Measurements from ENCODE around the gene SNX5.

Gene SNX5

GRCh38 chr20:17959257-17959627, 9.4 kb downstream of the SNX5 start:
- TF ChIP-seq EZH2 (IDR thresholded peaks at IDR 0.05): no peak
- TF ChIP-seq POLR2AphosphoS5 (IDR thresholded peaks at IDR 0.05; ENCODE audit: borderline replicate concordance, low read depth, low read length): no peak
- TF ChIP-seq FOXP2 (optimal IDR thresholded peaks at IDR 0.05; ENCODE audit: control extremely low read depth, extremely low read length, insufficient read depth): no peak
- Histone ChIP-seq H3K36me3 (ENCODE audit: insufficient read depth, low read length) (peaks cover 78% of the 10 kb centered on the region), H3K9me3 (ENCODE audit: low read depth, low read length) (no peaks in the 10 kb centered on the region), H3K9ac (ENCODE audit: insufficient read length) (no peak overlapping the region), H3K27ac (peak overlapping the region; percentile 85), H3K4me3 (peak overlapping the region; percentile 47)
- DNase-seq (ENCODE audit: low read depth, low spot score): no peak

GRCh38 chr20:17958373-17959256, 10.0 kb downstream of the SNX5 start:
- DNase-seq (ENCODE audit: low read depth, low spot score): no peak
- Histone ChIP-seq H3K9me3 (ENCODE audit: low read depth, low read length) (no peaks in the 10 kb centered on the region), H3K27ac (peak overlapping the region; percentile 85), H3K9ac (ENCODE audit: insufficient read length) (peak overlapping the region; percentile 7), H3K4me3 (peak overlapping the region; percentile 47), H3K36me3 (ENCODE audit: insufficient read depth, low read length) (peaks cover 78% of the 10 kb centered on the region)
- TF ChIP-seq EZH2 (IDR thresholded peaks at IDR 0.05) (no peak), FOXP2 (optimal IDR thresholded peaks at IDR 0.05; ENCODE audit: control extremely low read depth, extremely low read length, insufficient read depth) (no peak), POLR2AphosphoS5 (IDR thresholded peaks at IDR 0.05; ENCODE audit: borderline replicate concordance, low read depth, low read length) (no peak)

GRCh38 chr20:17957505-17958363, 10.9 kb downstream of the SNX5 start:
- peak overlapping the region; percentile 85 for H3K27ac ChIP-seq
- DNase-seq (ENCODE audit: low read depth, low spot score): no peak
- H3K4me3 ChIP-seq: no peak overlapping the region
- no peaks in the 10 kb centered on the region for H3K9me3 ChIP-seq (ENCODE audit: low read depth, low read length)
- peak overlapping the region; percentile 7 for H3K9ac ChIP-seq (ENCODE audit: insufficient read length)
- H3K36me3 ChIP-seq (ENCODE audit: insufficient read depth, low read length): peaks cover 78% of the 10 kb centered on the region
- no peak for TF ChIP-seq FOXP2 (optimal IDR thresholded peaks at IDR 0.05; ENCODE audit: control extremely low read depth, extremely low read length, insufficient read depth)
- TF ChIP-seq EZH2 (IDR thresholded peaks at IDR 0.05): no peak
- no peak for TF ChIP-seq POLR2AphosphoS5 (IDR thresholded peaks at IDR 0.05; ENCODE audit: borderline replicate concordance, low read depth, low read length)

- Histone ChIP-seq H3K27ac (0 out of 2 replicates have a peak overlapping the region, but pooled peaks have one; percentile 32), H3K4me3 (no peak overlapping the region), H3K9ac (ENCODE audit: insufficient read length) (no peak overlapping the region), H3K9me3 (ENCODE audit: low read depth, low read length) (no peaks in the 10 kb centered on the region), H3K36me3 (ENCODE audit: insufficient read depth, low read length) (peaks cover 83% of the 10 kb centered on the region)
- no peak for TF ChIP-seq EZH2 (IDR thresholded peaks at IDR 0.05)
- no peak for TF ChIP-seq POLR2AphosphoS5 (IDR thresholded peaks at IDR 0.05; ENCODE audit: borderline replicate concordance, low read depth, low read length)
- no peak for TF ChIP-seq FOXP2 (optimal IDR thresholded peaks at IDR 0.05; ENCODE audit: control extremely low read depth, extremely low read length, insufficient read depth)
- DNase-seq (ENCODE audit: low read depth, low spot score): no peak
Measured at GRCh38 chr20:17956099-17956685, 12.4 kb downstream of the SNX5 start.

- 0 out of 2 replicates have a peak overlapping the region, but pooled peaks have one; percentile 64 for H3K27ac ChIP-seq
- H3K9me3 ChIP-seq (ENCODE audit: low read depth, low read length): no peaks in the 10 kb centered on the region
- TF ChIP-seq FOXP2 (optimal IDR thresholded peaks at IDR 0.05; ENCODE audit: control extremely low read depth, extremely low read length, insufficient read depth): no peak
- no peak for TF ChIP-seq EZH2 (IDR thresholded peaks at IDR 0.05)
- TF ChIP-seq POLR2AphosphoS5 (IDR thresholded peaks at IDR 0.05; ENCODE audit: borderline replicate concordance, low read depth, low read length): no peak
- no peak overlapping the region for H3K4me3 ChIP-seq
- no peak overlapping the region for H3K9ac ChIP-seq (ENCODE audit: insufficient read length)
- peaks cover 84% of the 10 kb centered on the region for H3K36me3 ChIP-seq (ENCODE audit: insufficient read depth, low read length)
- DNase-seq (ENCODE audit: low read depth, low spot score): no peak
Measured at GRCh38 chr20:17955302-17955701, 13.3 kb downstream of the SNX5 start.

- Histone ChIP-seq H3K36me3 (ENCODE audit: insufficient read depth, low read length) (peaks cover 90% of the 10 kb centered on the region), H3K9me3 (ENCODE audit: low read depth, low read length) (no peaks in the 10 kb centered on the region), H3K4me3 (no peak overlapping the region), H3K27ac (no peak overlapping the region), H3K9ac (ENCODE audit: insufficient read length) (no peak overlapping the region)
- TF ChIP-seq FOXP2 (optimal IDR thresholded peaks at IDR 0.05; ENCODE audit: control extremely low read depth, extremely low read length, insufficient read depth): no peak
- TF ChIP-seq POLR2AphosphoS5 (IDR thresholded peaks at IDR 0.05; ENCODE audit: borderline replicate concordance, low read depth, low read length): no peak
- no peak for TF ChIP-seq EZH2 (IDR thresholded peaks at IDR 0.05)
- no peak for DNase-seq (ENCODE audit: low read depth, low spot score)
Measured at GRCh38 chr20:17953935-17954334, 14.7 kb downstream of the SNX5 start.

- Histone ChIP-seq H3K27ac (0 out of 2 replicates have a peak overlapping the region, but pooled peaks have one; percentile 2), H3K4me3 (no peak overlapping the region), H3K9ac (ENCODE audit: insufficient read length) (no peak overlapping the region), H3K36me3 (ENCODE audit: insufficient read depth, low read length) (peaks cover 98% of the 10 kb centered on the region), H3K9me3 (ENCODE audit: low read depth, low read length) (no peaks in the 10 kb centered on the region)
- no peak for DNase-seq (ENCODE audit: low read depth, low spot score)
- TF ChIP-seq EZH2 (IDR thresholded peaks at IDR 0.05): no peak
- TF ChIP-seq POLR2AphosphoS5 (IDR thresholded peaks at IDR 0.05; ENCODE audit: borderline replicate concordance, low read depth, low read length): 0 out of 2 replicates have a peak, but pooled peaks have one; percentile 11
Measured at GRCh38 chr20:17952692-17953684, 15.6 kb downstream of the SNX5 start.

All from SK-N-MC (cell line).